Endothelial cell (in vitro differentiated cells): ENCODE results near the gene MGAT5. TPM values are rescaled to one million over a fixed set of nuclear protein-coding genes. Genes with fewer than 3 reads are reported as not detected.

Experiments
- DNase-seq: peaks from one replicate; pipeline ENCODE4 v3.0.0; 2021; ENCODE audit warnings: low spot score
- H3K27ac Mint-ChIP-seq: one replicate; pipeline ENCODE4 v1.8.0; 2021; ENCODE audit warnings: mixed read lengths, inconsistent platforms; ENCODE audit not compliant: unreplicated experiment
- H3K27me3 Mint-ChIP-seq: one replicate; pipeline ENCODE4 v1.8.0; 2021; ENCODE audit warnings: mild to moderate bottlenecking, moderate library complexity, mixed read lengths, inconsistent platforms; ENCODE audit not compliant: unreplicated experiment
- H3K36me3 Mint-ChIP-seq: one replicate; pipeline ENCODE4 v1.8.0; 2021; ENCODE audit warnings: mild to moderate bottlenecking, low read depth, mixed read lengths, inconsistent platforms; ENCODE audit not compliant: unreplicated experiment
- H3K4me1 Mint-ChIP-seq: one replicate; pipeline ENCODE4 v1.8.0; 2021; ENCODE audit warnings: mild to moderate bottlenecking, mixed read lengths, inconsistent platforms; ENCODE audit not compliant: unreplicated experiment
- H3K4me3 Mint-ChIP-seq: one replicate; pipeline ENCODE4 v1.8.0; 2021; ENCODE audit warnings: mild to moderate bottlenecking, mixed read lengths, inconsistent platforms; ENCODE audit not compliant: unreplicated experiment
- H3K9me3 Mint-ChIP-seq: one replicate; pipeline ENCODE4 v1.8.0; 2021; ENCODE audit warnings: mixed read lengths, inconsistent platforms; ENCODE audit not compliant: unreplicated experiment
- total RNA-seq: library from RNA; stranded (reverse); fragmentation: NEBNext Ultra II Directional; extraction: Animal tissue kit (Norgen Biotek cat#: 25700); gene quantifications from one replicate; pipeline ENCODE4 v1.2.1, GENCODE V29; 2021; ENCODE audit not compliant: unreplicated experiment
- TF ChIP-seq, protein P1 (sequence below): fragments of 200-600 bp; sonication (generic); IDR thresholded peaks from one replicate; pipeline ENCODE4 v1.5.0; 2021; ENCODE audit warnings: antibody characterized with exemption; ENCODE audit not compliant: unreplicated experiment

Gene MGAT5
- total RNA-seq, 1 donor from 2014 or later = 124 TPM

DNA sequence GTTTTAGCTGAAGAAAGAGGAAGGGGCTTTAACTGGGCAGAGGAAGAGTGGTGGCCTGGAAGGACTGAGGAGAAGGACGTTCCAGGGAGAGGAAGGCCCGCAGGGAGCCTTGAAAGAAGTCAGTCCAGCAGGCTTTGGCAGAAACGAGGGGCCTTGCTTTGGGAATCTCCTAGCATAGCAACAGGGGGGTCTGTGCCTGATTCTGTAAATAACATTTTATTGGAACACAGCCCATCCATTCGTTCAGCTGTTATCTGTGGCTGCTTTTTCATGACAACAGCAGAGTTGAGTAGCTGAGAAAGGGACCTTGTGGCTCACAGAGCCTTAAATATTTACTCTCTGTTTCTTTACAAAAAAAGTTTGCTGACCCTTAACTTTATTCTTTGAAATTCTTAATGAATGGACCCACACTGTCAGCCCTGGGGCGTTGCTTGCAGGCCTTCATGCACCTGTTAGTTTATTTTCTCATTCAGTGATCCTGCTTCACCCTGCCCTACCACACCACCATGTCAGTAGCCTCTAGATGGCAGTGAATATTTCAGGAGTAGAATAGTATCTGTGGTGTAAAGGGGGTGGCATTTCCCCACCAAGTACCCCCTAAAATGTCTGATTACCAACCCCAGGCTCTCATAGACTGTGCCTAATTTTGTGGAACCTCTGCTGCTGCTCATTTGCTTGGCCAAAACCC, 61.0 kb downstream of the MGAT5 start:
- no peak overlapping the region for H3K27ac Mint-ChIP-seq
- no peaks in the 10 kb centered on the region for H3K9me3 Mint-ChIP-seq
- H3K4me1 Mint-ChIP-seq = peaks cover 44% of the 10 kb centered on the region
- peaks cover 7% of the 10 kb centered on the region for H3K27me3 Mint-ChIP-seq
- DNase-seq = no peak
- TF ChIP-seq, protein P1, sequence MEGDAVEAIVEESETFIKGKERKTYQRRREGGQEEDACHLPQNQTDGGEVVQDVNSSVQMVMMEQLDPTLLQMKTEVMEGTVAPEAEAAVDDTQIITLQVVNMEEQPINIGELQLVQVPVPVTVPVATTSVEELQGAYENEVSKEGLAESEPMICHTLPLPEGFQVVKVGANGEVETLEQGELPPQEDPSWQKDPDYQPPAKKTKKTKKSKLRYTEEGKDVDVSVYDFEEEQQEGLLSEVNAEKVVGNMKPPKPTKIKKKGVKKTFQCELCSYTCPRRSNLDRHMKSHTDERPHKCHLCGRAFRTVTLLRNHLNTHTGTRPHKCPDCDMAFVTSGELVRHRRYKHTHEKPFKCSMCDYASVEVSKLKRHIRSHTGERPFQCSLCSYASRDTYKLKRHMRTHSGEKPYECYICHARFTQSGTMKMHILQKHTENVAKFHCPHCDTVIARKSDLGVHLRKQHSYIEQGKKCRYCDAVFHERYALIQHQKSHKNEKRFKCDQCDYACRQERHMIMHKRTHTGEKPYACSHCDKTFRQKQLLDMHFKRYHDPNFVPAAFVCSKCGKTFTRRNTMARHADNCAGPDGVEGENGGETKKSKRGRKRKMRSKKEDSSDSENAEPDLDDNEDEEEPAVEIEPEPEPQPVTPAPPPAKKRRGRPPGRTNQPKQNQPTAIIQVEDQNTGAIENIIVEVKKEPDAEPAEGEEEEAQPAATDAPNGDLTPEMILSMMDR = no peak
- no peak overlapping the region for H3K4me3 Mint-ChIP-seq
- H3K36me3 Mint-ChIP-seq = peaks cover 41% of the 10 kb centered on the region

- DNase-seq = no peak
- TF ChIP-seq, protein P1 = no peak
- Mint-ChIP-seq H3K4me3 (no peak overlapping the region), H3K4me1 (peaks cover 43% of the 10 kb centered on the region), H3K36me3 (peaks cover 43% of the 10 kb centered on the region), H3K27ac (no peak overlapping the region), H3K27me3 (peaks cover 7% of the 10 kb centered on the region), H3K9me3 (no peaks in the 10 kb centered on the region)
Measured at GRCh38 chr2:134315471-134315870, 61.6 kb downstream of the MGAT5 start.

GRCh38 chr2:134319596-134320254, 65.9 kb downstream of the MGAT5 start:
- no peaks in the 10 kb centered on the region for H3K9me3 Mint-ChIP-seq
- peaks cover 6% of the 10 kb centered on the region for H3K27me3 Mint-ChIP-seq
- no peak for DNase-seq
- peaks cover 11% of the 10 kb centered on the region for H3K4me1 Mint-ChIP-seq
- TF ChIP-seq, protein P1 = no peak
- H3K36me3 Mint-ChIP-seq = peaks cover 46% of the 10 kb centered on the region
- H3K27ac Mint-ChIP-seq = no peak overlapping the region
- no peak overlapping the region for H3K4me3 Mint-ChIP-seq

DNA sequence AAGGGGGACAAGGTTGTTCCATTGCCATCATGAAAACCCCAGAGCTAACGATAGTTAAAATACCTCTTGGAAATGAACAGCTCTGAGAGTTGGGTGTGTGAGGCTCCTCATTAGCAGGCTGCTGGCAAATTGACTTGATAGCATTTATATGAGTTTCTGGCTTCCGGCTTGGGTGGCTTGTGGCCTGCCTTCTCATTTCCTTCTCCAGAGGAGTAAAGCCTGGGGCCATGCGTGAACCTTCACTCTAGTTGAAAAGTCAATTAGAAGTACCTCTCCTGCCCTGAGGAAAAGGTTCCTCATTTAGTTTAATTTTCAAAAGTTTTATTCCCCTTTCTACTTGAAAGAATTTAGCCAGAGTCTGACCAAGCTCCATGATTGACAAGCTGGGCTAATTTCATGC, 67.1 kb downstream of the MGAT5 start:
- Mint-ChIP-seq H3K27me3 (peaks cover 6% of the 10 kb centered on the region), H3K9me3 (no peaks in the 10 kb centered on the region), H3K27ac (no peak overlapping the region), H3K4me1 (peaks cover 6% of the 10 kb centered on the region), H3K4me3 (no peak overlapping the region), H3K36me3 (peaks cover 46% of the 10 kb centered on the region)
- no peak for DNase-seq
- TF ChIP-seq, protein P1 = no peak

DNA sequence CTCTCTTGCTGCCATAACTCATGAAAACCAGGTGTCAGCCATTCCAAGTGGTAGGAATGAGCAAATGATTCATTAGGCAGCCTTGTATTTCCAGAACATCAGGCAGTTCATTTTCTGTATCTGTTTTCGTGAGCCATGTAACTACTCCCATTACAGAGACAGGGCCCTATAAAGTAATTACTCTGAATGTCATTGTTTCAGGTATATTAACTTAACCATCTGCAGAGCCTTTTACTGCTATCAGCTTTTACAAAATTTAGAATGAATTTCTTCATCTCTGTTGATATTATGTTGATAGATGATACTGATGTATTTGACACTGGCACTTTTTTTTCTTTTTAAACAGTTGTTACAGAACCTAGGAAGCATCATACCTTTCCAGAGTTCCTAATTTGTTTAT, 69.9 kb downstream of the MGAT5 start:
- peaks cover 4% of the 10 kb centered on the region for H3K4me1 Mint-ChIP-seq
- no peak overlapping the region for H3K27ac Mint-ChIP-seq
- no peak overlapping the region for H3K4me3 Mint-ChIP-seq
- TF ChIP-seq, protein P1 = no peak
- peaks cover 28% of the 10 kb centered on the region for H3K36me3 Mint-ChIP-seq
- no peaks in the 10 kb centered on the region for H3K9me3 Mint-ChIP-seq
- H3K27me3 Mint-ChIP-seq = peaks cover 3% of the 10 kb centered on the region
- DNase-seq = no peak
